ENCODE results near the gene TMEM250.

Gene TMEM250

GRCh38 chr9:136156209-136157120, 37.8 kb upstream of the TMEM250 start:
- no peak for DNase-seq (ENCODE audit: low read depth)
- no peak overlapping the region for H3K4me3 ChIP-seq (replicated peaks; ENCODE audit: low read depth, low read length)
- no peak for TF ChIP-seq CTCF (IDR thresholded peaks at IDR 0.05; ENCODE audit: low read length, missing control alignments)

- no peak for TF ChIP-seq CTCF (IDR thresholded peaks at IDR 0.05; ENCODE audit: low read length, missing control alignments)
- no peak overlapping the region for H3K4me3 ChIP-seq (replicated peaks; ENCODE audit: low read depth, low read length)
- no peak for DNase-seq (ENCODE audit: low read depth)
These were observed 36.9 kb upstream of the TMEM250 start for GRCh38 chr9:136155576-136155975.

GRCh38 chr9:136154943-136155342, 36.3 kb upstream of the TMEM250 start:
- H3K4me3 ChIP-seq (replicated peaks; ENCODE audit: low read depth, low read length): no peak overlapping the region
- no peak for TF ChIP-seq CTCF (IDR thresholded peaks at IDR 0.05; ENCODE audit: low read length, missing control alignments)
- DNase-seq (ENCODE audit: low read depth): no peak

GRCh38 chr9:136153381-136154065, 34.8 kb upstream of the TMEM250 start:
- no peak overlapping the region for H3K4me3 ChIP-seq (replicated peaks; ENCODE audit: low read depth, low read length)
- TF ChIP-seq CTCF (IDR thresholded peaks at IDR 0.05; ENCODE audit: low read length, missing control alignments): no peak
- DNase-seq (ENCODE audit: low read depth): no peak

GRCh38 chr9:136152931-136153330, 34.3 kb upstream of the TMEM250 start:
- DNase-seq (ENCODE audit: low read depth): no peak
- TF ChIP-seq CTCF (IDR thresholded peaks at IDR 0.05; ENCODE audit: low read length, missing control alignments): no peak
- H3K4me3 ChIP-seq (replicated peaks; ENCODE audit: low read depth, low read length): no peak overlapping the region

- no peak for DNase-seq (ENCODE audit: low read depth)
- no peak for TF ChIP-seq CTCF (IDR thresholded peaks at IDR 0.05; ENCODE audit: low read length, missing control alignments)
- H3K4me3 ChIP-seq (replicated peaks; ENCODE audit: low read depth, low read length): no peak overlapping the region
These were observed 33.8 kb upstream of the TMEM250 start for GRCh38 chr9:136152543-136152866.

All from fibroblast of pulmonary artery (primary cell).